Measurements from ENCODE around the gene SEMA4D.

DNA sequence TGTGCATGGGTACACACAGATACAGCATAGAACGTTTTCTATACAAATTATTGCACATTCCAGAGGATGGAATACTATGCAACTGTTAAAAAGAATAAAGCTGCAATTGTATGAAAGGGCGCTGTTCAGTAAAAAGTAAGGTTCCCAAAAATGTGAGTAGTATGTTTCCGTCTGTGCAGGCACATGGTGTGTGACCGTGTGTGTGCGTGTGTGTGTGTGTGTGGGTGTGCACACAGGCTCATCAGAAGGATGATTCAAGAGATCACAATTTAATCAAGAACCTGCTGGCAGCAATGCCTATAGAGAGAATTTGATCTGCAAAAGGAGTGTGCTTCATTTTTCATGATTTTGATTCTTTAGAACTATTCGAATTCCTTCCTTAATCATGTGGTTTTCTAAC, 76.3 kb downstream of the SEMA4D start:
- TF ChIP-seq EZH2phosphoT487 (IDR thresholded peaks at IDR 0.05; ENCODE audit: borderline replicate concordance): no peak
- TF ChIP-seq, protein P1, sequence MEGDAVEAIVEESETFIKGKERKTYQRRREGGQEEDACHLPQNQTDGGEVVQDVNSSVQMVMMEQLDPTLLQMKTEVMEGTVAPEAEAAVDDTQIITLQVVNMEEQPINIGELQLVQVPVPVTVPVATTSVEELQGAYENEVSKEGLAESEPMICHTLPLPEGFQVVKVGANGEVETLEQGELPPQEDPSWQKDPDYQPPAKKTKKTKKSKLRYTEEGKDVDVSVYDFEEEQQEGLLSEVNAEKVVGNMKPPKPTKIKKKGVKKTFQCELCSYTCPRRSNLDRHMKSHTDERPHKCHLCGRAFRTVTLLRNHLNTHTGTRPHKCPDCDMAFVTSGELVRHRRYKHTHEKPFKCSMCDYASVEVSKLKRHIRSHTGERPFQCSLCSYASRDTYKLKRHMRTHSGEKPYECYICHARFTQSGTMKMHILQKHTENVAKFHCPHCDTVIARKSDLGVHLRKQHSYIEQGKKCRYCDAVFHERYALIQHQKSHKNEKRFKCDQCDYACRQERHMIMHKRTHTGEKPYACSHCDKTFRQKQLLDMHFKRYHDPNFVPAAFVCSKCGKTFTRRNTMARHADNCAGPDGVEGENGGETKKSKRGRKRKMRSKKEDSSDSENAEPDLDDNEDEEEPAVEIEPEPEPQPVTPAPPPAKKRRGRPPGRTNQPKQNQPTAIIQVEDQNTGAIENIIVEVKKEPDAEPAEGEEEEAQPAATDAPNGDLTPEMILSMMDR (conservative IDR thresholded peaks at IDR 0.05; ENCODE audit: low read length): no peak
